ENCODE measurements around the gene CUL2. TPM values are rescaled to one million over a fixed set of nuclear protein-coding genes. Genes with fewer than 3 reads are reported as not detected.
A peak's percentile ranks its signal among the peaks of the same experiment; 100 is the strongest.

Gene CUL2
- total RNA-seq, 1 experiment from 2014 or later = 68.0 TPM

- no peaks in the 10 kb centered on the region for H3K36me3 ChIP-seq (ENCODE audit: control insufficient read depth, insufficient read depth, low read length)
- DNase-seq = no peak
- no peaks in the 10 kb centered on the region for H3K27me3 ChIP-seq (replicated peaks; ENCODE audit: control insufficient read depth, insufficient read depth, low read length)
- ChIA-PET POLR2A (interaction anchor here (0.6 to 2.1 kb wide), 9 partner anchors 22 to 239 kb away, joined by 3 to 45 read pairs (median 4); partner anchors contain the start of gene CUL2), CTCF (interaction anchor here (0.6 to 2.7 kb wide), 24 partner anchors 9 to 1390 kb away, joined by 3 to 82 read pairs (median 4); partner anchors contain the start of gene CUL2)
- intact Hi-C loops (cut with micrococcal nuclease; ENCODE audit: unreplicated experiment) = loop anchor here (1.0 to 10.0 kb wide), 3 partner anchors 70 to 379 kb away; no protein-coding TSS in a partner anchor
- BruUV-seq (replicated peaks) = TSS peak; percentile 73
- peaks cover 9% of the 10 kb centered on the region for H3K4me1 ChIP-seq
- no peaks in the 10 kb centered on the region for H3K9me3 ChIP-seq
- H3K4me3 ChIP-seq (ENCODE audit: low read depth, low read length) = peak overlapping the region; percentile 77
- no peaks in the 10 kb centered on the region for H3K4me1 Mint-ChIP-seq (ENCODE audit: low read depth, unreplicated experiment)
- peak overlapping the region; percentile 97 for H3K27ac Mint-ChIP-seq (ENCODE audit: unreplicated experiment)
- peak overlapping the region; percentile 93 for H3K4me3 Mint-ChIP-seq (ENCODE audit: unreplicated experiment)
- no peak for TF ChIP-seq CTCF (IDR thresholded peaks at IDR 0.05; ENCODE audit: insufficient read depth in 1 of 2, low read depth in 1 of 2, low read length in 1 of 2, severe bottlenecking in 1 of 2, unreplicated experiment in 1 of 2)
- H3K9me3 Mint-ChIP-seq (ENCODE audit: unreplicated experiment) = no peaks in the 10 kb centered on the region
- peaks cover 31% of the 10 kb centered on the region for H3K36me3 Mint-ChIP-seq (ENCODE audit: insufficient read depth, unreplicated experiment)
- H3K27me3 Mint-ChIP-seq (ENCODE audit: insufficient read depth, unreplicated experiment) = no peaks in the 10 kb centered on the region
Observed at GRCh38 chr10:35126062-35126529, 36.0 kb upstream of the CUL2 start.

- no peak overlapping the region for H3K4me3 Mint-ChIP-seq (ENCODE audit: unreplicated experiment)
- H3K9me3 Mint-ChIP-seq (ENCODE audit: unreplicated experiment) = no peaks in the 10 kb centered on the region
- H3K4me3 ChIP-seq (ENCODE audit: low read depth, low read length) = no peak overlapping the region
- peaks cover 9% of the 10 kb centered on the region for H3K4me1 ChIP-seq
- H3K36me3 Mint-ChIP-seq (ENCODE audit: insufficient read depth, unreplicated experiment) = peaks cover 31% of the 10 kb centered on the region
- no peaks in the 10 kb centered on the region for H3K27me3 Mint-ChIP-seq (ENCODE audit: insufficient read depth, unreplicated experiment)
- H3K9me3 ChIP-seq = no peaks in the 10 kb centered on the region
- no peak overlapping the region for H3K27ac Mint-ChIP-seq (ENCODE audit: unreplicated experiment)
- no TSS peak for BruUV-seq (replicated peaks)
- no peak for DNase-seq
- intact Hi-C loops (cut with micrococcal nuclease; ENCODE audit: unreplicated experiment) = loop anchor here (10.0 kb wide), 1 partner anchor 380 kb away; no protein-coding TSS in a partner anchor
- no peaks in the 10 kb centered on the region for H3K36me3 ChIP-seq (ENCODE audit: control insufficient read depth, insufficient read depth, low read length)
- TF ChIP-seq CTCF (IDR thresholded peaks at IDR 0.05; ENCODE audit: insufficient read depth in 1 of 2, low read depth in 1 of 2, low read length in 1 of 2, severe bottlenecking in 1 of 2, unreplicated experiment in 1 of 2) = no peak
- no peaks in the 10 kb centered on the region for H3K27me3 ChIP-seq (replicated peaks; ENCODE audit: control insufficient read depth, insufficient read depth, low read length)
- ChIA-PET POLR2A (no interaction called here), CTCF (interaction anchor here (1.7 kb wide), 1 partner anchor 72 kb away, joined by 6 read pairs; no protein-coding TSS in a partner anchor)
- H3K4me1 Mint-ChIP-seq (ENCODE audit: low read depth, unreplicated experiment) = no peaks in the 10 kb centered on the region
Observed at GRCh38 chr10:35124540-35124939, 34.4 kb upstream of the CUL2 start.

GRCh38 chr10:35119378-35119777 lies 29.2 kb upstream of the CUL2 start:
- H3K27ac Mint-ChIP-seq (ENCODE audit: unreplicated experiment) = no peak overlapping the region
- intact Hi-C loops (cut with micrococcal nuclease; ENCODE audit: unreplicated experiment) = no loop called here
- BruUV-seq (replicated peaks) = no TSS peak
- no peak overlapping the region for H3K4me3 Mint-ChIP-seq (ENCODE audit: unreplicated experiment)
- H3K27me3 ChIP-seq (replicated peaks; ENCODE audit: control insufficient read depth, insufficient read depth, low read length) = no peaks in the 10 kb centered on the region
- H3K9me3 ChIP-seq = no peaks in the 10 kb centered on the region
- no peaks in the 10 kb centered on the region for H3K4me1 ChIP-seq
- no peaks in the 10 kb centered on the region for H3K4me1 Mint-ChIP-seq (ENCODE audit: low read depth, unreplicated experiment)
- no peaks in the 10 kb centered on the region for H3K9me3 Mint-ChIP-seq (ENCODE audit: unreplicated experiment)
- no peak for TF ChIP-seq CTCF (IDR thresholded peaks at IDR 0.05; ENCODE audit: insufficient read depth in 1 of 2, low read depth in 1 of 2, low read length in 1 of 2, severe bottlenecking in 1 of 2, unreplicated experiment in 1 of 2)
- H3K4me3 ChIP-seq (ENCODE audit: low read depth, low read length) = no peak overlapping the region
- H3K27me3 Mint-ChIP-seq (ENCODE audit: insufficient read depth, unreplicated experiment) = peaks cover 4% of the 10 kb centered on the region
- ChIA-PET CTCF (interaction anchor here (0.6 to 3.5 kb wide), 3 partner anchors 34 to 98 kb away, joined by 3 to 17 read pairs (median 12); no protein-coding TSS in a partner anchor), POLR2A (no interaction called here)
- no peaks in the 10 kb centered on the region for H3K36me3 Mint-ChIP-seq (ENCODE audit: insufficient read depth, unreplicated experiment)
- no peak for DNase-seq
- H3K36me3 ChIP-seq (ENCODE audit: control insufficient read depth, insufficient read depth, low read length) = no peaks in the 10 kb centered on the region

Measured in Caco-2 (cell line).